Measurements from ENCODE around the gene ARHGAP25.

ARHGAP25 gene

GRCh38 chr2:68857855-68858456 lies 123.3 kb downstream of the ARHGAP25 start:
- no peaks in the 10 kb centered on the region for H3K27me3 ChIP-seq (ENCODE audit: low read depth, low read length)
- no peak overlapping the region for H3K4me3 ChIP-seq (ENCODE audit: low read depth in 1 of 2, low read length in 2 of 2)
- H3K27ac ChIP-seq (ENCODE audit: low read length): no peak overlapping the region
- H3K9me3 ChIP-seq (ENCODE audit: control insufficient read depth in 1 of 2, low read length in 2 of 2): no peaks in the 10 kb centered on the region
- H3K4me1 ChIP-seq (ENCODE audit: control insufficient read depth in 1 of 2, insufficient read depth in 2 of 2, low read length in 2 of 2): peaks cover 0 to 25% of the 10 kb centered on the region in 2 donors
- H3K36me3 ChIP-seq (ENCODE audit: control insufficient read depth in 1 of 2, insufficient read depth in 2 of 2, low read length in 2 of 2): no peaks in the 10 kb centered on the region

DNA sequence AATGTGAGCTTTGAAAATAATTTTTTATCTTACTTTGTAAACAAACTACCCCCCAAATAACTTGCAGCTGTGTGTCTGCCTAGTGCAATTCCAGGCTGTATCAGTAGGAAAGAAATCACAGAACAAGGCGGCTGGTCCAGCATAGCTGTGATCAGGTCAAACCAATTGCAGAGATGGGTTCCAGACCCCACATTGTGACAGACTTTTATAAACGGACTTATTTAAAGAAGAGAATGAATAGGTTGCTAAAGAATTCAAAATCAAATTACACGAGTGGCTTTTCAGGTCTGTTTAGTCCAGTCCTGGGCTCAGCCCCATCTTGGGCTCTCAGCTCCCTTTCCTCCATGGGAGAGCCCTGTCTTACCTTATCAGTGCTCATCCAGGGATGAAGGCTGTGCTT lies 125.5 kb downstream of the ARHGAP25 start:
- H3K27ac ChIP-seq (ENCODE audit: low read length): no peak overlapping the region
- no peaks in the 10 kb centered on the region for H3K9me3 ChIP-seq (ENCODE audit: control insufficient read depth in 1 of 2, low read length in 2 of 2)
- H3K36me3 ChIP-seq (ENCODE audit: control insufficient read depth in 1 of 2, insufficient read depth in 2 of 2, low read length in 2 of 2): no peaks in the 10 kb centered on the region
- peaks cover 0 to 25% of the 10 kb centered on the region in 2 donors for H3K4me1 ChIP-seq (ENCODE audit: control insufficient read depth in 1 of 2, insufficient read depth in 2 of 2, low read length in 2 of 2)
- no peaks in the 10 kb centered on the region for H3K27me3 ChIP-seq (ENCODE audit: low read depth, low read length)
- H3K4me3 ChIP-seq (ENCODE audit: low read depth in 1 of 2, low read length in 2 of 2): no peak overlapping the region

DNA sequence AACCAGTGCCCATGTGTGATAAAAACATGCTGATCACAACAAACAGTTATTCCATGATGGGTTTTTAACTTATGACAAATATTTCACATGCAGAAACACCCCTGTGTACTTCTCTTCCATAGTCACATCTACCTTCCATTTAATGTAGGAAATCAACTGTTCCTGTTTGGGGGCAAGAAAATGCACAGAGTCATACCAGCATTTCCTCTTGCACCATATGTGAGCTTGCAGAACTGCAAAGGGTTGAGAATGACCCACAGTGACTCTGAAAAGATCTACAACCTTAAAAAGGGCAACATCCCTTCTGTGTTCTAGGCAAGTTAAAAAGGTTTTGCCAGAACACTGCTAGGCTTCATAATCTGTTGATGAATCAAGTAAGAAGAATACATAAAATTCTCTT lies 126.7 kb downstream of the ARHGAP25 start:
- Histone ChIP-seq H3K4me1 (ENCODE audit: control insufficient read depth in 1 of 2, insufficient read depth in 2 of 2, low read length in 2 of 2) (peaks cover 0 to 25% of the 10 kb centered on the region in 2 donors), H3K9me3 (ENCODE audit: control insufficient read depth in 1 of 2, low read length in 2 of 2) (no peaks in the 10 kb centered on the region), H3K27ac (ENCODE audit: low read length) (no peak overlapping the region), H3K4me3 (ENCODE audit: low read depth in 1 of 2, low read length in 2 of 2) (no peak overlapping the region), H3K27me3 (ENCODE audit: low read depth, low read length) (no peaks in the 10 kb centered on the region), H3K36me3 (ENCODE audit: control insufficient read depth in 1 of 2, insufficient read depth in 2 of 2, low read length in 2 of 2) (no peaks in the 10 kb centered on the region)

- Histone ChIP-seq H3K27ac (ENCODE audit: low read length) (no peak overlapping the region), H3K36me3 (ENCODE audit: control insufficient read depth in 1 of 2, insufficient read depth in 2 of 2, low read length in 2 of 2) (no peaks in the 10 kb centered on the region), H3K9me3 (ENCODE audit: control insufficient read depth in 1 of 2, low read length in 2 of 2) (no peaks in the 10 kb centered on the region), H3K4me3 (ENCODE audit: low read depth in 1 of 2, low read length in 2 of 2) (no peak overlapping the region), H3K4me1 (ENCODE audit: control insufficient read depth in 1 of 2, insufficient read depth in 2 of 2, low read length in 2 of 2) (peaks cover 0 to 25% of the 10 kb centered on the region in 2 donors), H3K27me3 (ENCODE audit: low read depth, low read length) (no peaks in the 10 kb centered on the region)
These were observed 128.3 kb downstream of the ARHGAP25 start for GRCh38 chr2:68862889-68863288.

DNA sequence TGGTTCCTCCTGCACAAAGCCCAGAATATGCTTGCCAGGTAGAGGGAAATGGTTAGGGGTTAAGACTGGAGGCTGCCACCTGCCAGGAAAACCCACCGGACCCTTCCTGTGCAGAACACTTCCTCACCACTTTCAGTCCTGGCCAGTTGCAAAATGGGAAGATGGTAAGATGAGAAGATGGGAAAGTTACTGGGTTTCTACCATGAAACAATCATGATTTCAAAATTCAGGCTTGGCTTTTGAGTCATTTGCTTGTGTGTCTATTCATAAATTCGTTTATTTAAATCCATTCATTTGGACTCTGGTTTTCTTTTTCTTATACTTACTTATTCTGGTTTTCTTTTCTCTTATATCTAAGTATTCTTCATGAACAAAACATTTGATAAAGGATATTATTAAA lies 129.4 kb downstream of the ARHGAP25 start:
- no peak overlapping the region for H3K27ac ChIP-seq (ENCODE audit: low read length)
- H3K9me3 ChIP-seq (ENCODE audit: control insufficient read depth in 1 of 2, low read length in 2 of 2): no peaks in the 10 kb centered on the region
- H3K4me3 ChIP-seq (ENCODE audit: low read depth in 1 of 2, low read length in 2 of 2): no peak overlapping the region
- H3K4me1 ChIP-seq (ENCODE audit: control insufficient read depth in 1 of 2, insufficient read depth in 2 of 2, low read length in 2 of 2): peaks cover 0 to 17% of the 10 kb centered on the region in 2 donors
- no peaks in the 10 kb centered on the region for H3K27me3 ChIP-seq (ENCODE audit: low read depth, low read length)
- no peaks in the 10 kb centered on the region for H3K36me3 ChIP-seq (ENCODE audit: control insufficient read depth in 1 of 2, insufficient read depth in 2 of 2, low read length in 2 of 2)

DNA sequence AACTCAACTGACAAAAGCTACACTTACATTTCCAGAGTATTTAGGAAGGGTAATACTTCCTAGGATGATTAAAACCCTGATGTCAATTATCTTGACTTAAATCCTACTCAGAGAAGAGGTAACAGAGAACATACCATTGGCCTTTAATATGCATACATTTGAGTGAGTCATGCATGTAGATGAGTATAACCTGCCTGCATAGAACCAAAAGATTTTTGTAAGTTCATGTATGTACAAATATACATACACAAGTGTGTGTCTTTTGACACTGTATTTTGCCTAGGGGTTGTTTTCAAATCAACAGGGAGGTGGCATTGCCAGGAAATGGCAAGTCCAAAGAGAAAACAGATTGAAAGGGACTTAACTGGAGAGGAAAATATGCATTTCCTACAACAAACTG lies 130.5 kb downstream of the ARHGAP25 start:
- Histone ChIP-seq H3K36me3 (ENCODE audit: control insufficient read depth in 1 of 2, insufficient read depth in 2 of 2, low read length in 2 of 2) (no peaks in the 10 kb centered on the region), H3K4me3 (ENCODE audit: low read depth in 1 of 2, low read length in 2 of 2) (no peak overlapping the region), H3K27me3 (ENCODE audit: low read depth, low read length) (no peaks in the 10 kb centered on the region), H3K4me1 (ENCODE audit: control insufficient read depth in 1 of 2, insufficient read depth in 2 of 2, low read length in 2 of 2) (peaks cover 0 to 6% of the 10 kb centered on the region in 2 donors), H3K27ac (ENCODE audit: low read length) (no peak overlapping the region), H3K9me3 (ENCODE audit: control insufficient read depth in 1 of 2, low read length in 2 of 2) (no peaks in the 10 kb centered on the region)

- Histone ChIP-seq H3K27me3 (ENCODE audit: low read depth, low read length) (no peaks in the 10 kb centered on the region), H3K4me3 (ENCODE audit: low read depth in 1 of 2, low read length in 2 of 2) (no peak overlapping the region), H3K27ac (ENCODE audit: low read length) (no peak overlapping the region), H3K9me3 (ENCODE audit: control insufficient read depth in 1 of 2, low read length in 2 of 2) (no peaks in the 10 kb centered on the region), H3K4me1 (ENCODE audit: control insufficient read depth in 1 of 2, insufficient read depth in 2 of 2, low read length in 2 of 2) (no peaks in the 10 kb centered on the region), H3K36me3 (ENCODE audit: control insufficient read depth in 1 of 2, insufficient read depth in 2 of 2, low read length in 2 of 2) (no peaks in the 10 kb centered on the region)
These were observed 135.6 kb downstream of the ARHGAP25 start for GRCh38 chr2:68870215-68870614.

DNA sequence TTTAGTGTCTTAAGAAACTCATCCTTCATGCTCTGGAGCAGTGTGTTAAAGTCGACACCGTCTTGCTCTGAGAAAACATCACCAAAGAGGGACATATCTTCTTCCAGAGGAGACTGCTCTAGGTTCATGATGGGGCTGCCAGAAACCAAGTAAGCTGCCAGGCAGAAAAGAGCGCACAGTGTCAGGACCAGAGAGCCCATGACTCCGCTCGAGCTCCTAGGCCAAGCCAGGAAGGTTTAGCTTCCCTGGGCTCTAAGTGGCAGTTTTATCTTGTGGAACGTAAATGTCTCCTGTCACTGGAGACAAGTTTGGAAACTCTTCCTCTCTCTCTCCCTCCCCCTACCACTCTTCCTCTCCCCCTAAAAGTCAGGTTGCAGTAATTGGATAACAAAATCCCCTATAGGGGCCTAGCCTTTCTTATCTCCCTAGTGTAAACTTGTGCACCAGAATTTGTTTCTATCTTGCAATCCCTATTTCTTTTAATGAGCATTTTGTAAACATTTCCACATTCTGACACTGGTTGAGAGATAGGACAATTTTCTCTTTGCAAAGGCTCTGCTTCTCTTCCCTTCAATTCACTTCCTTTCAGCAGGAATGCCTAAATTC lies 136.7 kb downstream of the ARHGAP25 start, which contains the start of gene BMP10:
BMP10 (minus strand) TSS at position 239 of the 606 bp plus-strand sequence; CDS start at position 200, 39 bp downstream.
- Histone ChIP-seq H3K27me3 (ENCODE audit: low read depth, low read length) (no peaks in the 10 kb centered on the region), H3K36me3 (ENCODE audit: control insufficient read depth in 1 of 2, insufficient read depth in 2 of 2, low read length in 2 of 2) (no peaks in the 10 kb centered on the region), H3K4me1 (ENCODE audit: control insufficient read depth in 1 of 2, insufficient read depth in 2 of 2, low read length in 2 of 2) (no peaks in the 10 kb centered on the region), H3K9me3 (ENCODE audit: control insufficient read depth in 1 of 2, low read length in 2 of 2) (no peaks in the 10 kb centered on the region), H3K27ac (ENCODE audit: low read length) (no peak within 1 kb of the TSS), H3K4me3 (ENCODE audit: low read depth in 1 of 2, low read length in 2 of 2) (no peak within 1 kb of the TSS)

All from muscle layer of duodenum (tissue), 2 donors.